Activated T-cell treated with anti-CD3 and anti-CD28 coated beads, Interleukin-2, amount 50 U/mL, for 48 hours (primary cell): ENCODE results near the gene KIF26A.

Experiments
- DNase-seq, 2 experiments: peaks; one replicate each; pipeline ENCODE4 v3.0.0-alpha.2; 2020

Gene KIF26A

DNA sequence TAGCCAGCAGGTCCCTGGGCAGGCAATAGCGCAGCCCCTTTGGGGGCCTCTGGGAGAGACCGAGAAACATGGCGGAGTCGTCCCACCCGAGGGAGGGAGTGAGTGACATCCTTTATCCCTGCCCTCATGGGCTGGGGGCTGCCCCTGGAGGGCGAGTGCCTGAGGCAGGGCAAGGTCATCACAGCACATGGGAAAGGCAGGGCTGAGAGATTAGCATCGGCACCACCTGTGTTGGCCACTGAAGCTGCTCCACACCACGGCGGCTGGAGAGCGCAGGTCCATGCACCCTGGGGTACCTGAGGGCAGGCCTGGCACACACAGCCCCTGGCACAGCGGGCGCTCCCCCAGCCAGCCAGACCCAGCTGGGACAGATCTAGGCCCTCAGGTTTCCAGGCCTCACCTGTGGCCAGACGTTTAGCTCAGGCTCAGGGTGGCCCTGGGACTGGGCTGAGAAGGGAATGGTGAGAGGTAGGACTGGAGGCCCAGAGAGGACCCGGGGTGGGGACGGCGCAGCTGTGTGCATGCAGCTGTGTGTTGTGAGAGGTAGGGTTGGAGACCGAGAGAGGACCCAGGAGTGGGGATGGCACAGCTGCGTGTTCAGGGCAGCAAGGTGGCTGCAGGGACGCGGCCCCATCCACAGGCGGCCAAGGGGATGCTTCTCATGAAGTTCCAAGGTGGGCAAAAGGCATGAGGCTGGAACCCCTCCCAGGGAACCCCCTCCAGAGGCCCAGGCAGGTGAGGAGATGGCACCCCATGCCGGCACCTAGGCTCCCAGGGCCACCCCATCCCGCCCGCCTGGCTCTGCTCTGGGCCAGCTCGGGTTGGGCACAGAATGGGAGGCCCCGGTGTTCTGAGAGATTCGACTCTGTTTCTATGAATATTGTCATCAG is 74.1 kb downstream of the KIF26A start:
- DNase-seq = no peak

DNA sequence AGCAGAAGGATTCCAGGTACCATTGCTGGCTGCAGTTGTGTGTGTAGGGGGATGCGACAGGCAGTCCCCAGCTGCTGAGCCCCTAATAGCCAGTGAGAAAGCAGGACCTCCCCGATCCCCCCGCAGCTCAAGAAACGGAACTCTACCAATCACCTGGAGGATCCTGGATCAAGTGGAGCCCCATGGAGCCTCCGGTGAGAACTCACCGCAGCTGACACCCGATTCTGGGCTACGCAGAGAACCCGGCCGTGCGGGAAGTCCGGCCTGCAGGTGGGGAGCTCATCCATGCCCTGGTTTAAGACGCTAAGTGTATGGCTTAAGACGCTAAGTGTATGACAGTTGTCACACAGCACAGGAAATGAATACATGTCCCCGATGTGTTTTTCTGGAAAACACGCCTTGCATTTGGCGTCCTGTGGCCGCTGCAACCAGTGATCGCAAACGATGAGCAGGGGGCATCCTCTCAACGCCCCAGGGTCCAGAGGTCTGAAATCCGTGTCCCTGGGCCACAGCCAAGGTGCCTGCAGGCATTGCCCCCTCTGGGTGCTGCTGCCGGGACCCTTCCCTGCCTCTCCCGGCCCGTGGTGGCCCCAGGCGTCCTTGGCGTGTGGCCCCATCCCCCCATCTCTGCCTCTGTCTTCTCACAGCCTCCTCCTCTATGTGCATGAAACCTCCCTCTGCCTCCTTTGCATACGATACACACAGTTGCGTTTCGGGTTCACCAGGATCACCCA is 75.1 kb downstream of the KIF26A start:
- no peak for DNase-seq

DNA sequence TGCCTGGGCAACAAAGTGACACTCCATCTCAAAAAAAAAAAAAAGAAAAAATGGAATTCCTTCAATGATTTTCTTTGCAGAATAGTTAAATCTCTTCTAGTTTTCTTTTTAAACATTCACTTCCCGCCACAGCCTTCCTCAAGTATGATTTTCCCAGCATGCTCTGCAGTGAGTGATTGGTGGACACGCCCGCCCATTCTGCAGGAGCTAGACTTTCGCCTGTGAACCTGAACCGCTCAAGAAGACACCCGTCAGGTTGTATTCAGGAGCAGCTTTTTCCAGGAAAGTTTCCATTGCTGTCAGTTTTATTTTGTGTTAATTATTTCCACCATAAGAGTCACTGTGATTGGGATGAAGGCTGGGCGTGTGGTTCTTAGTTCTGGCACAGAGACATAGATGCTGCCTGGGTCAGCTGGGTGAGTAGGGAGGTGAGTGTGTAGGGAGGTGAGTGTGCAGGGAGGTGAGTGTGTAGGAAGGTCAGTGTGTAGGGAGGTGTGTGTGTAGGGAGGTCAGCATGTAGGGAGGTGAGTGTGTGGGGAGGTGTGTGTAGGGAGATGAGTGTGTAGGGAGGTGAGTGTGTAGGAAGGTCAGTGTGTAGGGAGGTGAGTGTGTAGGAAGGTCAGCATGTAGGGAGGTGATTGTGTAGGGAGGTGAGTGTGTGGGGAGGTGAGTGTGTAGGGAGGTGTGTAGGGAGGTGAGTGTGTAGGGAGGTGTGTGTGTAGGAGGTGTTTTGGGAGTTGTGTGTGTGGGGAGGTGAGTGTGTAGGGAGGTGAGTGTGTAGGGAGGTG is 76.2 kb downstream of the KIF26A start:
- no peak for DNase-seq

DNA sequence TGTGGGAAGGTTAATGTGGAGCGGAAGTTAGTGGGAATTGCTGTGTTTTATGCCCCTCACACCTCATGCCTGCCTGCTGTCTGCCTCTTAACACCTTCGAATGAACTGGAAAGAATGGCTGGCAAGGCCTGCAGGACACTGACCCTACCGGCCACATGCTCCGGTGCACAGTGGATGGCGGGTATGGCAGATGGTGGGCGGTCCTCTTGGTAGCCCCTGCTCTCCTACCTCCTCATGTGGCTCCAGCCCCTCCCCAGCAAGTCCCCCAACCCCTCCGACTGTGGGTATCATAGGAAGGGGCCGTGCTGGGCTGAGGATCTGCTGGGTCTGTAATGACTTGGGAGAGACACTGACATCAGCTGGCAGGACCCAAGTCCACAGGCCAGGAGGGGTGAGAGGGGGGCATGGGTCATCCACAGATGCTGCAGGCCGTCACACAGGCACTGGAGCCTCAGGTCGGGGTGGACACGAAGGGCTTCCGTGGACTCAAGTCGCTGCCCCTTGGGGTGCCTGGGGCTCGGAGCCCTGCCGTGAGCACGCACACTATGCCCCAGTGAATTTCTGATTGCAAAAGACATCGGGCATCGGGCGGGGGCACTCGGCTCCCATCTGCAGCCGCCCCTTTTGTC is 77.4 kb downstream of the KIF26A start:
- DNase-seq = no peak

DNA sequence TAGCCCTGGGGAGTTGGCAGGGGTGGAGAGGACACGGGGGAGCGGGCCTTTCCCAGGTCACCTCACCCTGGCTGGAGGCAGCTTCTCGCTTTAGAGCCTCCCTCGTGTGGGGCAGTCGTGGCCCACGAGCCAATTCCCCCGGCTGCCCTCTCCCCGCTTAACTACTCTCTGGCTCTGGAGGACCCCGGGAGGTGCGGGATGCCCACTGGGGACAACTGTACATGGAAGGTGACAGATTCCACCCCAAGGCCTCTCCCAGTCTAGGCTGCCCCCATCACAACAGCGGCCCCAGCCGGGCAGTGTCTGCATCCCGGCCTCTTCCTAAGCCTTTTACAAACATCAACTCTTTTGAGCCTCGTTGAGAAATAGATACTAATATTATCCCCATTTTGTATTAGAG is 78.1 kb downstream of the KIF26A start:
- DNase-seq = no peak

DNA sequence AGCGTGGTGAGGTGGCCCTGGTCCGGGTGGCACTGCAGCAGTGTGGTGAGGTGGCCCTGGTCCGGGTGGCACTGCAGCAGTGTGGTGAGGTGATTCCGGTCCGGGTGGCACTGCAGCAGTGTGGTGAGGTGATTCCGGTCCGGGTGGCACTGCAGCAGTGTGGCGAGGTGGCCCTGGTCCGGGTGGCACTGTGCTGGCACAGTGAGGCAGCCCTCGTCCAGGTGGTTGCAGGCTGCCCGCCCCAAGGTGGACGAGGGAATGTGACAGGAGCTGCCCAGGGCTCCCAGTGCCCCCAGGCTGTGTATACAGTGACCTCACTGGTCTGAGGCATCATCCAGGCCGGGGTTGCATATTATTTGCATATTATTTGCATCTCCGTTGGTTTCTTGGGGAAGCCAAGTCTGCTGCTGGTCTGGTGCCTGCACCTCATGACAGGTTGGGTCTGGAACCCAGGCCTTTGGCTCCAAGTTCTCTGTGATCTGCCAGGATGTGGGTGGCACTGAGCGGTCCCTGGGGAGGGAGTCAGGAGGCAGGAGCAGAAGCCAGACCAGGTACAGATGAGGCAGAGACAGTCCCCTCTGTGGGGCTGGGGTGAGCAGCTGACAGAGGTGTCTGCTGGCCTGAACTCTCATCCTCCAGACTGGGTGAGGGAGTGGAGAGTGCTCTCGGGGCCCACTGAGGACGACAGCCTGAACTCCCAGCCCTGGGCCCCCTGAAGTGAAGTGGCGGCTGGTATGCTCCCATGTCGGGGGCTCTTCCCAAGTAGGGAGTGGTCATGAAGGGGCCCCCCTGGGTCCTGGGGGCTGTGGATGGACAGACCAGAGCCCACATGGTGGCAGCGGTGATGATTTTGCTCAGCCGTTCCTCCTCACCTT is 79.3 kb downstream of the KIF26A start:
- DNase-seq = no peak

DNA sequence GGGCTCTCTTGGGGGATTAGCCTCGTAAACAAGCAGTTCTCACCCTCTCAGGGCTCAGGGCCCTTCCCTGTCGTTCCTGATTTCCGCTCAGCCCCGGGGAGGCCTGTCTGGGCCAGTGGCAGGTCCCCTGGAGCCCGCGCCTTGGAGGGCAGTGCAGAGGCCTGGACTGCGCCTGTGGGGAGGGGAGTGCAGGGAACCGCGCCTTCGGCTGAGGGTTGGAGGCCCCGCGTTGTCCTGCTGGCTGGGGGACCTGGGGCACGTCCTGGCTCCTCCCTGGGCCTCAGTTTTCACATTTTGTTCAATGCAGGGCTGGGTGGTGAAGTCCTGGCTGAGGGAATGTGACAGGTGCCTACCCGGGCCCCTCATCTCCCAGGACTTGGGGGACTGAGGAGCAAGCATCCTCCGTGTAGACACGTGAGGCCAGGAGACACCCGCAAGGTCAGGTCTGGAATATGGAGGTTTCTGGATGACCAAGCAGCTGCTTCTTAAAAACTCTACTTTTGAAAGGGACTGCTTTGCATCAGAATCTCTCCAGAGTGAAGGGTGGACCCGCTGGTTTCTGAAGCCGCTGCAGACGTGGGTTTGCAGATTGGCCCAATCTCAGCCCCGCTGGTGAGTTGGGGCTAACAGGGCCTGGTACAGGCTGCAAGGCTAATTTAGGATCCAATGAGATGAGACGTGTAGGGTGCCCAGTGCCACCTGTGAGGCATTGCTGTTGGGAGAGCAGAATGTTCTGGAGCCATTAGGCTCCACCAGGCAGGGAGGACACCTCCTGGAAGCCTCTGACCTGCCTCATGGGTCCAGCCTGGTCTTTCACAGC is 80.2 kb downstream of the KIF26A start:
- DNase-seq = no peak

DNA sequence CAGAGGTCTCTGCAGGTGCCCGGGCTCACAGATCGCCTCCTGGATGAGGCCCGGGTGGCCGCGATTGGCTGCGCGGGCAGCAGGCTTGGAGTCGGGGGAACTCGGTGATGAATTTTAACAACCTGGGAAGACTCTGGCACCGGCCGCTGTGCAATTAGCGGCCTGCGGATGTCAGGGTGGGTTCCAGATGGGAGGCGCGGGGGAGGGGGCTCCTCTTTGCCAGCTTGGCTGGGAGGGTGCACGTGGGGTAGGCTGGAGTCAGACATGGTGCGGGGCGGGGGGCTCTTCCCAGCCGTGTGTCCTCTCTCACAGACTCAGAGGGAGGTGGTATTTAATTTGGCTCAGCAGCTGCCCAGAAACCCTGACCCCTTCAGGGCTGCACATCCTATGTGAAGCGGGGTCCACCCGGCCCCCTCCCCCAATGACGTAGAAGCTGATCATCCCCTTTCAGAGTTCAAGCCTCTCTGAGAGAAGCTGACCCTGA is 81.4 kb downstream of the KIF26A start:
- DNase-seq = no peak

DNA sequence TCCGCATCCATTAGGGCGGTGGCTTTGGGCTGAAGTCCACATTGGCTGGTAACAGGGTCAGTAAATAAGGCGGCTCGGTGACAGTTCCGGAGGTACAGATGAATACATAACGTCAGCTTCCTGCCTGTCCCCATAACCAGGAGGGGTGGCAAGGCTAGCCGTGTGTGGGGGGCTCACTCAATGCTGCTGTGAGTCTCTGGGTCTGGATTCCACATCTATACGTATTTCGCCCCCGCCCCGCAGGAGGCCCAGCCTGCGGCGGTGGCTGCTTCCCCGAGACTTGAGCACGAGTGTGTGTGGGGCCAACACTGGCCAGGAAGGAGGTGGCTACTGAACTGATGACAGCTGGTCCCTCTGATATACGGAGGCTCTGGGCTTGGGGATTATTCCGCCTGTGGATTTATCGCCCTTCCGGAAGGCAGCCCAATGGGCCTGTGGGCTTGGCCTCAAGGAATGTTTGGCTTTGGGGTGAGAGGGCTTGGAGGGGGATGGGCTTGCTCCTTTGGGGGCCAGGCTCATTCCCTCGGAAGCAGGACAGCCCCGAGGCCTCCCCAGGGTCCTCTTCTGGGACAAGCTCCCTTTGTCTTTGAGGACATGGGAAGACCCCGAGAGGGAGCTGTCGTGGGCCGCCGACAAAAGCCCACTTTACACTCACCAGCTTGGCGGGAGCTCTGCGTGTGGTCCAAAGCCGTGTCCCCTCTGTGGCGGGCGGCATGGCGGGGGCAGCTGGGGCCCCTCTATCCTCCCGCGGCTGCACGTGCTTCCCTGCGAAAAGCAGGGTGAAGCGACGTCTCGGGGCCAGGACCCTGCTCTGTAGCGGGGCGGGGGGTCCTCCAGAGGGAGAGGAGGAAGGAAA is 82.1 kb downstream of the KIF26A start:
- DNase-seq = no peak

DNA sequence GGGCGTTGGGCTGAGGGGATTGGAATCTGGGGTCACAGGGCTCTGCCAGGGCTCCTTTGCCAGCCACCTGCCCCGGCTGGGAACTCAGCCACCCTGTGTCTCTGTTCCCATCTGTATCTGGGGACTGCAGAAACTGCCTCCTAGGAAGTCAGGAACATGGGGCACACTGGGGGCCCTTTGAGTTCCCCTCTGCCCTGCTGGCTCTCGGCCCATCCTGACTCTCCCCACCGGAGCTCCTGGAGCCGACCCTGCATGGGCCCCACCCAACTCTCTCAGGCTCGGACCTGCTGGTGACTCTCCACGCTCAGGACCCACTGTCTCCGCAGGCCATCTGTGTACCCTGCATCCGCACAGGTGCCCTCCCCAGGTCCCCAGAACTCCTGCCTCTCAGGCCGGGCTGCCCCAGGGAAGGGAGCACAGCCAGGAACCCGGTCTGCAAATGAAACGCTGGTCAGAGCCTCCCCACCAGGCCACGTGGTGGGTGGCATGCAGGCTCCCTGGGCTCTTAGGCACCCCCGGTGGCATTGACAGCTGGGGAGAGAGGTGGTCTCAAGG is 82.8 kb downstream of the KIF26A start:
- DNase-seq = no peak

DNA sequence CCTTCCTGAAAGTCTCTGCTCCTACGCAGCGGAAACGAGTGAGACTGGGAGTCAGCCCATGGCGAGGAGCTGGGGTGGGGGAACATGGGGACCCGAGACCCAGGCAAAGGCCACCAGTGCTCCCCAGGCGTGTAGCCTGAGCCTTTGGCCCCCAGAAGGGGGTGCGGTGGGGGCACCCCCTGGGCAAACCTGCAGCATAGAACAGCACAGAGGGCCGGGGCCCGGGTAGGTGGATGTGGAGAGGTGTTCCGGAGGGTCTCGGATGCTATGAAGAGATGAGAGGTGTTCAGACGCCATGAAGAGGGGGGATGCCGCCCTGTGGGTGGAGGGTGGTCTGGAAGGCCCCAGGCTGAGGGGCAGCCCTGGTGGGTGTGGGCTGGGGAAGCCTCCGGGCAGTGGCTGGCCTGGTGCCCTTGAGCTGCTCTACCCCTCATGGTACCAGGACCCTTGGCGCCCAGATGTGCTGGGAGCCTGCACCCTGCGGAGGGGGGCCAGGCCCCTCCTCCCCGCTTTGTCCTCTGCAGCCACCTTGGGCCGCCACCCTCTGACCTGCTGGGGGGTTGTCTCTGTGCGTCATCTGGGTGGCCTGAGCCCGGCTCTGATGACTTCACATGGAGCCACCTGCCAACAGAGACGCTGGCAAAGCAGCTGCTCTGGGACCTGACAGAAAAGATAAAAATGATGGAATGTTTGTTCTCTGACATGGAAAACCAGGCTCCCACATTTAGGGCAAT is 83.4 kb downstream of the KIF26A start:
- no peak for DNase-seq

DNA sequence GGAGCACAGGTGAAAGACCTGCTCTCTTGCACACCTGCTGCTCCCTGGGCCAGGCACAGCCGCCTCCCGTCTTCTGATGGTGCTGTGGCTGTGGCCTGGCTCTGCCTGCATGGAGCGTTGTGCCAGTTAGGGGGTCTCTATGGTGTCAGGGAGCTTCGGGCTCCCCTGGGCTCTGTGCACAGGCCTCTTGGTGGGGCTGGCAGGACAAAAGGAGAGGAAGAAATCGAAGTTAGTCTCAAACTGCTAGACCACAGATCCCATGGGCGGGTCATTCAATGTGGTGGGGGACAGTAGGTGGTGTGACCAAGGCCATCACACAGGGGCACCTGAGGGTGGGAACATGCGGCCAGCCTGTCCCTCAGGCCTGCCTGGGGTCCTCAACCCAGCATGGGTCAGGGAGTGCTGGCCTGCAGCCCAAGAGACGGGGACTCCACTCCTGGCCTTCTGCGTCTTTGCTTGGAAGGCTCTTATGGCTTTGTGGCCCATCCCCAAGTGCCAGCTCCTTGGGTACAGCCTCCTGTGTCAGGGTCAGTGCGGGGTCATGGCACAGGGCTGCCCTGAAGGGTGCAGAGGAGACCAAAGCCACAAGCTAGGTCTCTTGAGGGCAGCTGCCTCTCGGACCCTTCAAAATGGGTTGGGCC is 84.1 kb downstream of the KIF26A start:
- DNase-seq = no peak

DNA sequence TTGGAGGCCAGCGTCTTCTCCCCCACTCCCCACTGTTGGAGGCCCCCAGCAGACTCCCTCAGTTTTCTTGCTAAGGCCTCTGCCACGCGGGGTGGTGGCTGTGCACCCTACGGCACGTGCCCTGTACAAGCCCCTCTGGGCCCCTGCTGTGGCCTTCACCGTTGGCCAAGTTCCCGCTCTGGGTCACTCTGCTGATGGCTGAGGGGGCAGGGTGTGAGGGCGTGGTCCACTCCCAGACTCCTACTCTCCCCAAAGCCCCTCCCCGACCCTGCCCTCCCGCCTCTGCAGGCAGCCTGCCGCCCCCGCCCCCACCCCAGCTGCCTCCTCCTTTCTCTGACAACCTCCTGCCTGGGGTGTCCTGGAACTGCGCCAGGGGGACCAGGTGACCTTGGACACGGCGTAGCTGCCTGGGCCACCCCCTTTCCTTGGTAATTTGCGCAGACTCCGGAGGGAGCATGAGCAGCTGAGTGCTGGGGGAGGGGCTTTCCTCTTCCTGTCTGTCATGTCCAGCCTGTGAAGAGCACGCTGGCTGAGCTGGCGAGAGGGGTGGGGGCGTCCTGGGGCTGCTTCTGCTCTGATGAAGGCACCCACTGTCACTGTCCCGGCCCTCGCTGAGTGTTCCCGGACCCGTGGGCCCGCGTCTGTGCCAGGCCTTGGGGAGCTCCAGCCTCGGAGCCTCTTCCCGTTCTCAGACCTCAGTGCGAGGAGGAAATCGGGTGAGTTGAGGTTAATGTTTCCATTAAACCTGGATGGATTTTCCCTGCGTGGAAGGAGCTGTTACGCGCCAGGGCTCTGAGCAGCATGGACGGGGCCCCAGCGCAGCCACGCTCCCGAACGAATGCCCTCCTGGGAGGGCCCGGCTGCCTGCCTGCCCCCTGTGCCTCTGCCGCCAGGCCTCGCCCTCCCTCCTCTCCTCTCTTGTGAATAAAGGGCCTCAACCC is 85.0 kb downstream of the KIF26A start:
- no peak for DNase-seq

DNA sequence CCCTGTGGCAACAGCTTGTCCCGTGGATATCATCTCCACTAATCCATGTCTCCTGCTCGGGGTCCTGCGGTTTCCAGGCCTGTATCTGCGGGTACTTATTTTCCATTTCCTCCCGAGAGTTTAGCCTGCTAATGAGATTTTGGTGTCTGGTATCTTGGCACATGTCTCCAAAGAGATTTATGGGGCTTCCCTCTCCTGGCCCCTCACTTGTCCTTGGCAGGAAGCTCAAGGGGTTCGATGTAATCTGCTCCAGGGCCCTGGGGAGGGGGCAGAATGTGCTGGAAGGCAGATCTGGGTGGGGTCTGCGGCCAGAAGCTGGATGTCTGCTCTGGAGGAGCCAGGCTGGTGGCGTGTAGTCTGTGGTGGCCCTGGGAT is 85.7 kb downstream of the KIF26A start:
- no peak for DNase-seq

DNA sequence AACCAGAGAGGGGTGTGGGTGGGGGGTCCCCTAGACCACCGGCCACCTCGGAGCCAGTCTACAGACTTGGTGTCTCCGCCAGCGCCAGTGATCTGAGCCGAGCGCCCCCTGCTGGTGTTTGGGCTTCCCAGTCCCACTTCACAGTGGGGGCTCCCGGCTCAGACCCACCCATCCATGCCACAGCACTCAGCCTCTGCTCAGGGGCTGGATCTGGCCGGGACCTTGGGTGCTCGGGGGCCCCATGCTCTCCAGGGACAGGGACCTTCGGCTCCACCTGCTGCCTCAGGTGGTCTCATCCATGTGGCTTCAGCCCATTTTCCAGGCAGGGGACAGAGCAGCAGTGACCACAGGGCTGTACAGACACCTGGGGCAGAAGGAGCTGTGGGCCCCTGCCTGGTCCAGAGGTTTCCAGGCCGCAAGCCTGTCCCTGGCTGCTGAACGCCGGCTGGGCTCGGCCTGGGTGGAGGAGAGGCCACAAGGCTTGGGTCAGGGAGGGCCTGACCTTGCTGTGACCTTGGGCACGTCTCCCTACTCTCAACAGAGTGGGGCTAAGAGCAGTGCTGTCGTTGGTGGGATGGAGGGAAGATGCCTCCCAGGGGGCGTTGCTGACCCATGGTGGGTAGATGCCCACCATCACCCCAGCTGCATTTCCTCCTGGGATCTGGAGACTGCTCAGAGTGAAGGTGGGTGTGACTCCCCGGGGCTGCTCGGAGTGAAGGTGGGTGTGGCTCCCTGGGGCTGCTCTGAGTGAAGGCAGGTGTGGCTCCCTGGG is 86.3 kb downstream of the KIF26A start:
- DNase-seq = peak; percentile 64 to 66
